Hepatocyte (in vitro differentiated cells): Measurements from ENCODE around the gene LRRC47. TPM values are rescaled to one million over a fixed set of nuclear protein-coding genes. Genes with fewer than 3 reads are reported as not detected.

Source experiments
- DNase-seq: peaks from one replicate; pipeline ENCODE4 v3.0.0-alpha.2; 2016; ENCODE audit warnings: low spot score
- H2AFZ ChIP-seq: fragments of 200-600 bp; sonication (generic); 2 replicates; pipeline ENCODE4 v1.6.0; 2016; ENCODE audit warnings: antibody characterized with exemption, mild to moderate bottlenecking
- H3K27ac ChIP-seq: fragments of 200-600 bp; sonication (generic); 2 replicates; pipeline ENCODE4 v1.5.1; 2016; ENCODE audit warnings: mild to moderate bottlenecking
- H3K27me3 ChIP-seq: fragments of 200-600 bp; sonication (generic); 2 replicates; pipeline ENCODE4 v1.6.1; 2016
- H3K36me3 ChIP-seq: fragments of 200-600 bp; sonication (generic); replicated peaks from 2 replicates; pipeline ENCODE4 v1.5.1; 2016; ENCODE audit warnings: low read depth; ENCODE audit not compliant: insufficient read depth
- H3K4me1 ChIP-seq: fragments of 200-600 bp; sonication (generic); 2 replicates; pipeline ENCODE4 v1.5.1; 2016; ENCODE audit warnings: mild to moderate bottlenecking, moderate library complexity; ENCODE audit not compliant: insufficient read depth
- H3K4me2 ChIP-seq: fragments of 200-600 bp; sonication (generic); 2 replicates; pipeline ENCODE4 v1.6.0; 2016
- H3K4me3 ChIP-seq: fragments of 200-600 bp; sonication (generic); 2 replicates; pipeline ENCODE4 v1.5.1; 2016; ENCODE audit warnings: mild to moderate bottlenecking
- H3K79me2 ChIP-seq: fragments of 200-600 bp; sonication (generic); 2 replicates; pipeline ENCODE4 v1.6.0; 2017; ENCODE audit warnings: mild to moderate bottlenecking
- H3K9me2 ChIP-seq: fragments of 200-600 bp; sonication (generic); replicated peaks from 2 replicates; pipeline ENCODE4 v1.6.0; 2017; ENCODE audit warnings: mild to moderate bottlenecking; ENCODE audit not compliant: insufficient read depth
- H3K9me3 ChIP-seq: fragments of 200-600 bp; sonication (generic); 2 replicates; pipeline ENCODE4 v1.5.1; 2016; ENCODE audit warnings: low read depth, mild to moderate bottlenecking
- H4K20me1 ChIP-seq: fragments of 200-600 bp; sonication (generic); 2 replicates; pipeline ENCODE4 v1.6.0; 2016; ENCODE audit warnings: mild to moderate bottlenecking; ENCODE audit not compliant: insufficient read depth, poor library complexity, severe bottlenecking
- EZH2 ChIP-seq: fragments of 200-600 bp; sonication (generic); IDR thresholded peaks from 2 replicates; pipeline ENCODE4 v1.6.1; 2016; ENCODE audit warnings: antibody characterized with exemption, mild to moderate bottlenecking, borderline replicate concordance
- EZH2phosphoT487 ChIP-seq: fragments of 200-600 bp; sonication (generic); IDR thresholded peaks from one replicate; pipeline ENCODE4 v1.6.1; 2018; ENCODE audit warnings: antibody characterized with exemption, mild to moderate bottlenecking, low read depth, moderate library complexity; ENCODE audit not compliant: unreplicated experiment, severe bottlenecking
- WGBS: methylation state at CpG from one replicate; pipeline ENCODE4 v1.1.6; 2016; ENCODE audit warnings: low lambda C conversion rate; ENCODE audit errors: missing lambda C conversion rate; 5-methylcytosine and 5-hydroxymethylcytosine counted together
- polyA plus RNA-seq: library from polyadenylated mRNA; unstranded; fragments of >200 nt; fragmentation: Nextera tagmentation; extraction: Ambion mirVana; gene quantifications from 2 replicates; pipeline ENCODE4 v1.2.1, GENCODE V29; 2016
- total RNA-seq: library from RNA; depleted of rRNA; stranded (reverse); fragments of >200 nt; gene quantifications from 2 replicates; pipeline ENCODE4 v1.2.3, GENCODE V29; 2014
- TF ChIP-seq, protein P1 (sequence below): fragments of 200-600 bp; sonication (generic); IDR thresholded peaks from 2 replicates; pipeline ENCODE4 v1.5.1; 2016; ENCODE audit warnings: antibody characterized with exemption, mild to moderate bottlenecking; ENCODE audit not compliant: poor library complexity

LRRC47 gene
- total and polyA plus RNA-seq, 2 experiments from 2014 or later = 36.2 to 38.8 TPM

DNA sequence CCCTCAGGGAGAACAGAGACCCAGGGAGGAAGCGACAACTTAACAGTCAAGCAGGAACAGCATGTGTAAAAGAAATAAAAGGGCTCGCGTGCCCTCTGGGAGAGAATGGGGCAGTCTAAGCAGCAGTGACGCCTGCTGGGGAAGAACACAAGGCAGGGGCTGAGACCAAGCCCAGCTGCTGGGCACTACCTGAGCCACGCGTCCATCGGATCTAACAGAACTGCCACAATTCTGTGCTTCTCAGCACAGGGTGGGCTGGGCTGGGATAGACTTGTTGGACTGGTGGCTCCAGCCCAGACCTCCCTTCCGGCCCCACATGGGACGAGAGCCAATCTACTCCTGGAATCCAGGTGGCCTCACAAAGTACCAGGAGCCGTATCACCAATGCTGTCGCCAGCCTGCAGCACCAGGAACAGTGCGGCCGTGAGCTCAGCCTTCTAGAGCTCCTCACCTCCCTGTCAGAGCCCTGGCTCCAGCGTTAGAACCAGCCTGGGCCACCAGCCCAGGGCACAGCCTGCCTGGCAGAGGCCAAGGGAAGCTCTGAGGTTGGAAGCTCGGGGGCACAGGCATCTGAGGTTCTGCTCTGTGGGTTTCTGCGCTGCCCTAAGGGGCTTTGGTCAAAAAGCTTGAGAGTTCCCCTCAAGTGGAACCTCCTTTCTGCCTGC lies 7.4 kb downstream of the LRRC47 start:
- Histone ChIP-seq H3K27me3 (no peaks in the 10 kb centered on the region), H4K20me1 (peaks cover 59% of the 10 kb centered on the region), H3K4me1 (peaks cover 3% of the 10 kb centered on the region), H3K79me2 (peaks cover 50% of the 10 kb centered on the region), H3K9me2 (no peaks in the 10 kb centered on the region), H3K4me2 (no peak overlapping the region), H3K9me3 (no peaks in the 10 kb centered on the region), H2AFZ (no peak overlapping the region), H3K27ac (no peak overlapping the region), H3K36me3 (peaks cover 5% of the 10 kb centered on the region), H3K4me3 (no peak overlapping the region)
- no peak for DNase-seq
- WGBS = 96% methylated on average over 16 of the region's 16 CpGs
- no peak for TF ChIP-seq EZH2phosphoT487
- TF ChIP-seq, protein P1, sequence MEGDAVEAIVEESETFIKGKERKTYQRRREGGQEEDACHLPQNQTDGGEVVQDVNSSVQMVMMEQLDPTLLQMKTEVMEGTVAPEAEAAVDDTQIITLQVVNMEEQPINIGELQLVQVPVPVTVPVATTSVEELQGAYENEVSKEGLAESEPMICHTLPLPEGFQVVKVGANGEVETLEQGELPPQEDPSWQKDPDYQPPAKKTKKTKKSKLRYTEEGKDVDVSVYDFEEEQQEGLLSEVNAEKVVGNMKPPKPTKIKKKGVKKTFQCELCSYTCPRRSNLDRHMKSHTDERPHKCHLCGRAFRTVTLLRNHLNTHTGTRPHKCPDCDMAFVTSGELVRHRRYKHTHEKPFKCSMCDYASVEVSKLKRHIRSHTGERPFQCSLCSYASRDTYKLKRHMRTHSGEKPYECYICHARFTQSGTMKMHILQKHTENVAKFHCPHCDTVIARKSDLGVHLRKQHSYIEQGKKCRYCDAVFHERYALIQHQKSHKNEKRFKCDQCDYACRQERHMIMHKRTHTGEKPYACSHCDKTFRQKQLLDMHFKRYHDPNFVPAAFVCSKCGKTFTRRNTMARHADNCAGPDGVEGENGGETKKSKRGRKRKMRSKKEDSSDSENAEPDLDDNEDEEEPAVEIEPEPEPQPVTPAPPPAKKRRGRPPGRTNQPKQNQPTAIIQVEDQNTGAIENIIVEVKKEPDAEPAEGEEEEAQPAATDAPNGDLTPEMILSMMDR = no peak

DNA sequence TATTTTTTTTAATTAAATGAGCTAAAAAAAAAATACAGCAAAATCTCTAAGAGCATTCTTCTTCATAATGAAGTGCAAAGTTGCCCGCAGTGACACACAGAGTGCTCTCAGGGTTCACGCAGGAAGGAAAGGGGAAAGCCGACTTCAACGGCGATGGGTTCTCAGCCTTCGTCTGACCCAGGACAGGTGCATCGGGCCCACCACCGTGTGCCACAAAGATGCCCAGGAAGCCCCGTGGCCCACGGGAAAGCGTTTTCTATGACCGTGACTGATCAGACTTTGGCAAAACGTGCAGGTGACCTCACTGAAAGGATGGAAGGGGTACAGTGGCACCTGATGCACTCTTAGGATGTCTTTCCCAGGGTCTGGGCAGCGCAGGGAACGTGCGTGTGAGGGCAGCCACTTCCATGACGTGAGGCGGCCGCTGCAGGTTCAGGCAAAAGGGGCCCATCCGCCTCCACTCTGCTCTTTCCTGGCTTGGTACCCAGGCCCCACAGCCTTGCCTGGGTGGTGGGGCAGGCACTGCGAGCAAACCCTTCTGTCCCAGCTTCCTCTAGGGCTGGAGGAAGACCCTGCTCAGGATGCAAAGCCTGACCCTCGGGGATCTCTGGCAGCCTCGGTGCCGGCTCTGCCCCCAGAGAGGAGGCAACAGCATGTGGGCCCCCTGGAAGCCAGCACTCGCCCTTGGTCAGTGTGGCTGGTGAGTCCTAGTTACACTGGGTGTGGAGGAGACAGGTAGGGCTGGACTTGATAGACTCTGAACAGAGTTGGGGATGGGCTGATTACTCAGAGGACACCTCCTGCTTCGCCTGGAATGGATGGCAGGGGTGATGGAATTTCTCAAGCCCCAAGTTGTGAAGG lies 8.3 kb downstream of the LRRC47 start:
- no peaks in the 10 kb centered on the region for H3K27me3 ChIP-seq

DNA sequence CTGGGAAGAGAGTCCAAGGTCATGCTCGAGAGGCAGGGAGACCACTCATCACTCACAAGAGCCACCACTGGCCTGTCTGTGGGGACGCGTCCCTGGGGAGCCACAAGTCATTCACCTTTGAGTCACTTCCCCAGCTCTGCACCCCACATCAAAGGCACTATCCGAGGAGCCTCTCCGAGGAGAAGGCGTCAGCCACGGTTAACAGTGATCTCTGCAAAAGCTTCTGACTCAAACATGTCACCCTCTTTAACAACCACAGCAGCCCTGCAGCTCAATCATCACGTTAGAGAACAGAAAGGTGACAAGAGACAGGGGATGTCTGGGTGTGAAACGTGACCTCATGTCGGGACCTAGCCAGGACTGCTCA lies 9.0 kb downstream of the LRRC47 start:
- Histone ChIP-seq H3K27me3 (no peaks in the 10 kb centered on the region), H3K9me2 (no peaks in the 10 kb centered on the region), H4K20me1 (peaks cover 44% of the 10 kb centered on the region), H3K9me3 (no peaks in the 10 kb centered on the region), H3K4me2 (no peak overlapping the region), H3K27ac (no peak overlapping the region), H3K4me1 (no peaks in the 10 kb centered on the region), H3K4me3 (no peak overlapping the region), H2AFZ (no peak overlapping the region), H3K79me2 (peaks cover 35% of the 10 kb centered on the region), H3K36me3 (peaks cover 5% of the 10 kb centered on the region)
- TF ChIP-seq EZH2 = no peak
- TF ChIP-seq, protein P1 = no peak
- TF ChIP-seq EZH2phosphoT487 = no peak
- DNase-seq = no peak
- 96% methylated on average over 10 of the region's 10 CpGs for WGBS

More for the DNA sequence above, 8.3 kb downstream of the LRRC47 start:
- Histone ChIP-seq H3K4me1 (no peaks in the 10 kb centered on the region), H2AFZ (no peak overlapping the region), H3K27ac (no peak overlapping the region), H3K79me2 (peaks cover 41% of the 10 kb centered on the region), H3K9me2 (no peaks in the 10 kb centered on the region), H3K4me3 (no peak overlapping the region), H3K36me3 (peaks cover 5% of the 10 kb centered on the region), H4K20me1 (peaks cover 50% of the 10 kb centered on the region), H3K9me3 (no peaks in the 10 kb centered on the region), H3K4me2 (no peak overlapping the region)
- TF ChIP-seq EZH2 (no peak), EZH2phosphoT487 (no peak)
- TF ChIP-seq, protein P1 = no peak
- 96% methylated on average over 26 of the region's 26 CpGs for WGBS
- no peak for DNase-seq
